MCF 10A (cell line): Measurements from ENCODE around the gene ARFGAP1. TPM values are rescaled to one million over a fixed set of nuclear protein-coding genes. Genes with fewer than 3 reads are reported as not detected.

Source experiments
- BruUV-seq: library from RNA; stranded (reverse); fragments of 400-500 nt; replicated peaks from 2 replicates; lab custom pipeline; 2021; lab: Mats Ljungman, UMichigan
- CTCF ChIA-PET: fragments of 300-600 bp; sonication (Branson Sonifier 250); formaldehyde crosslinking; extraction: SDS; loops from one replicate; lab custom pipeline; 2021; ENCODE audit warnings: antibody characterized with exemption, inconsistent platforms; lab: Yijun Ruan, JAX
- POLR2A ChIA-PET: fragments of 300-600, 350-650 bp; sonication (Branson Sonifier 250); formaldehyde crosslinking; extraction: SDS; loops from one replicate; lab custom pipeline; 2020; ENCODE audit warnings: antibody characterized with exemption, inconsistent platforms; lab: Yijun Ruan, JAX
- DNase-seq: peaks from one replicate; pipeline ENCODE4 v3.0.0-alpha.2; 2018; ENCODE audit not compliant: unreplicated experiment
- H3K27ac Mint-ChIP-seq: one replicate; pipeline ENCODE4 v1.8.0; 2022; ENCODE audit warnings: mild to moderate bottlenecking, low read depth, mixed read lengths; ENCODE audit not compliant: unreplicated experiment
- H3K27me3 Mint-ChIP-seq: one replicate; pipeline ENCODE4 v1.8.0; 2022; ENCODE audit warnings: mixed read lengths; ENCODE audit not compliant: insufficient read depth, unreplicated experiment
- H3K36me3 Mint-ChIP-seq: one replicate; pipeline ENCODE4 v1.8.0; 2022; ENCODE audit warnings: mild to moderate bottlenecking, moderate library complexity, mixed read lengths; ENCODE audit not compliant: insufficient read depth, unreplicated experiment
- H3K4me1 Mint-ChIP-seq: one replicate; pipeline ENCODE4 v1.8.0; 2022; ENCODE audit warnings: mixed read lengths; ENCODE audit not compliant: insufficient read depth, unreplicated experiment
- H3K4me3 Mint-ChIP-seq: one replicate; pipeline ENCODE4 v1.8.0; 2022; ENCODE audit warnings: mild to moderate bottlenecking, moderate library complexity, mixed read lengths; ENCODE audit not compliant: unreplicated experiment
- H3K9me3 Mint-ChIP-seq: one replicate; pipeline ENCODE4 v1.8.0; 2022; ENCODE audit warnings: mixed read lengths; ENCODE audit not compliant: unreplicated experiment
- CTCF ChIP-seq: fragments of 200-600 bp; IDR thresholded peaks from one replicate; pipeline ENCODE4 v1.8.0; 2022; ENCODE audit warnings: antibody characterized with exemption, mild to moderate bottlenecking; ENCODE audit not compliant: unreplicated experiment
- intact Hi-C: fragments of 100-400 bp; cut with micrococcal nuclease; formaldehyde crosslinking; loops from 2 replicates; pipeline ENCODE4 v1.14.1; 2022
- total RNA-seq: library from RNA; stranded (reverse); gene quantifications from 2 replicates; pipeline ENCODE4 v1.2.3, GENCODE V29; 2022

The ARFGAP1 gene
- total RNA-seq, 1 experiment from 2014 or later: 93.6 TPM

DNA sequence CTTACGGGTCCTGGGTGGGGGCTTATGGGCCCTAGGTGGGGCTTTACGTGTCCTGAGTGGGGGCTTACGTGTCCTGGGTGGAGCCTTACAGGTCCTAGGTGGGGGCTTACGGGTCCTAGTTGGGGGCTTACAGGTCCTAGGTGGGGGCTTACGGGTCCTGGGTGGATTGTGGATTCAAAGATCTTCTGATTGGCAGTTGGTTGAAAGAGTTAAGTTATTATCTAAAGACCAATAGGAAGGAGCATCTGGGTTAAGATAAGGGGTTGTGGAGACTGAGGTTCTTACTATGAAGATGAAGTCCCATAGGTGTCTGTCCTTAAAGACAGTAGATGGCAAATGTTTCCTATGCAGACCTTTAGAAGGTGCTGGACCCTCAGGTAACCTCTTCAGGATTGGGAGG lies 45.4 kb upstream of the ARFGAP1 start:
- Mint-ChIP-seq H3K36me3 (no peaks in the 10 kb centered on the region), H3K4me1 (peaks cover 9% of the 10 kb centered on the region), H3K27me3 (peaks cover 36% of the 10 kb centered on the region), H3K27ac (no peak overlapping the region), H3K4me3 (no peak overlapping the region), H3K9me3 (no peaks in the 10 kb centered on the region)
- intact Hi-C loops: no loop called here
- ChIA-PET POLR2A (no interaction called here), CTCF (interaction anchor here (0.6 to 1.1 kb wide), 2 partner anchors 154 to 414 kb away, joined by 3 read pairs; no protein-coding TSS in a partner anchor)
- TF ChIP-seq CTCF: no peak
- DNase-seq: no peak
- BruUV-seq: no TSS peak

DNA sequence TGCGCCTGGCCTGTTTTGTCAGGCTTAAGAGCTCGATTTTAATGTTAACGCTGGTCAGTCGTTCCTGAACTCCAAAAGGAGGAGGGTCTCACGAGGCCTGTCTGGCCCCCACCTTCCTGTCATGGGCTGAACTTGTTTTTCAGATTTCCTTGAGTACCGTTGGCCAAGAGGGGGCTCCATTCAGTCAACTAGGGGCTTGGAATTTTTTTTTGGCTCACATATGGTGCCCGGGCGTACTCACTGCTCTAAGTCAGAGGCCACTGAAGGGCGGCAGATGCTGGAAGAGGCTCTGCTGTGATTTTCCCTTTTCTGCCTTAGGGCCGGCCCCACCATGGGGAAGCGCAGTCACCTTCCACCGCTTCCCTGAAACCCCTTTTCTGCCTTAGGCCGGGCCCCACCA lies 43.8 kb upstream of the ARFGAP1 start:
- Mint-ChIP-seq H3K27me3 (peaks cover 44% of the 10 kb centered on the region), H3K4me3 (no peak overlapping the region), H3K36me3 (no peaks in the 10 kb centered on the region), H3K9me3 (no peaks in the 10 kb centered on the region), H3K4me1 (peaks cover 9% of the 10 kb centered on the region), H3K27ac (no peak overlapping the region)
- intact Hi-C loops: no loop called here
- POLR2A ChIA-PET: no interaction called here
- TF ChIP-seq CTCF: no peak
- BruUV-seq: no TSS peak
- CTCF ChIA-PET: interaction anchor here (0.7 to 1.0 kb wide), 2 partner anchors 21 to 30 kb away, joined by 3 read pairs; no protein-coding TSS in a partner anchor
- no peak for DNase-seq

GRCh38 chr20:63230800-63231268 lies 41.8 kb upstream of the ARFGAP1 start:
- no peaks in the 10 kb centered on the region for H3K36me3 Mint-ChIP-seq
- POLR2A ChIA-PET: no interaction called here
- TF ChIP-seq CTCF: peak; percentile 31
- no peaks in the 10 kb centered on the region for H3K4me1 Mint-ChIP-seq
- no TSS peak for BruUV-seq
- no peaks in the 10 kb centered on the region for H3K9me3 Mint-ChIP-seq
- no peak overlapping the region for H3K27ac Mint-ChIP-seq
- H3K4me3 Mint-ChIP-seq: no peak overlapping the region
- H3K27me3 Mint-ChIP-seq: peaks cover 44% of the 10 kb centered on the region
- CTCF ChIA-PET: interaction anchor here (0.6 to 7.1 kb wide), 7 partner anchors 7 to 179 kb away, joined by 3 to 115 read pairs (median 3); no protein-coding TSS in a partner anchor
- peak; percentile 58 for DNase-seq
- intact Hi-C loops: loop anchor here (1.0 kb wide), 1 partner anchor 48 kb away; no protein-coding TSS in a partner anchor

- Mint-ChIP-seq H3K27me3 (peaks cover 44% of the 10 kb centered on the region), H3K36me3 (no peaks in the 10 kb centered on the region), H3K4me3 (no peak overlapping the region), H3K4me1 (no peaks in the 10 kb centered on the region), H3K27ac (no peak overlapping the region), H3K9me3 (no peaks in the 10 kb centered on the region)
- TF ChIP-seq CTCF: no peak
- DNase-seq: peak; percentile 70
- intact Hi-C loops: no loop called here
- ChIA-PET POLR2A (interaction anchor here (0.6 to 1.7 kb wide), 6 partner anchors 9 to 347 kb away, joined by 3 to 7 read pairs (median 3); partner anchors contain the start of genes ARFGAP1 and YTHDF1), CTCF (interaction anchor here (0.5 to 7.1 kb wide), 9 partner anchors 8 to 263 kb away, joined by 3 to 115 read pairs (median 3); no protein-coding TSS in a partner anchor)
- no TSS peak for BruUV-seq
These were observed 40.2 kb upstream of the ARFGAP1 start for GRCh38 chr20:63232235-63233060.
